GM10847 (cell line): ENCODE measurements around the gene TTF1.

Source experiments
- POLR2A ChIP-seq: IDR thresholded peaks from 2 replicates; pipeline ENCODE4 v1.6.1; 2011; ENCODE audit not compliant: insufficient read length; ENCODE audit errors: extremely low read depth

Gene TTF1, protein sequence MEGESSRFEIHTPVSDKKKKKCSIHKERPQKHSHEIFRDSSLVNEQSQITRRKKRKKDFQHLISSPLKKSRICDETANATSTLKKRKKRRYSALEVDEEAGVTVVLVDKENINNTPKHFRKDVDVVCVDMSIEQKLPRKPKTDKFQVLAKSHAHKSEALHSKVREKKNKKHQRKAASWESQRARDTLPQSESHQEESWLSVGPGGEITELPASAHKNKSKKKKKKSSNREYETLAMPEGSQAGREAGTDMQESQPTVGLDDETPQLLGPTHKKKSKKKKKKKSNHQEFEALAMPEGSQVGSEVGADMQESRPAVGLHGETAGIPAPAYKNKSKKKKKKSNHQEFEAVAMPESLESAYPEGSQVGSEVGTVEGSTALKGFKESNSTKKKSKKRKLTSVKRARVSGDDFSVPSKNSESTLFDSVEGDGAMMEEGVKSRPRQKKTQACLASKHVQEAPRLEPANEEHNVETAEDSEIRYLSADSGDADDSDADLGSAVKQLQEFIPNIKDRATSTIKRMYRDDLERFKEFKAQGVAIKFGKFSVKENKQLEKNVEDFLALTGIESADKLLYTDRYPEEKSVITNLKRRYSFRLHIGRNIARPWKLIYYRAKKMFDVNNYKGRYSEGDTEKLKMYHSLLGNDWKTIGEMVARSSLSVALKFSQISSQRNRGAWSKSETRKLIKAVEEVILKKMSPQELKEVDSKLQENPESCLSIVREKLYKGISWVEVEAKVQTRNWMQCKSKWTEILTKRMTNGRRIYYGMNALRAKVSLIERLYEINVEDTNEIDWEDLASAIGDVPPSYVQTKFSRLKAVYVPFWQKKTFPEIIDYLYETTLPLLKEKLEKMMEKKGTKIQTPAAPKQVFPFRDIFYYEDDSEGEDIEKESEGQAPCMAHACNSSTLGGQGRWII

DNA sequence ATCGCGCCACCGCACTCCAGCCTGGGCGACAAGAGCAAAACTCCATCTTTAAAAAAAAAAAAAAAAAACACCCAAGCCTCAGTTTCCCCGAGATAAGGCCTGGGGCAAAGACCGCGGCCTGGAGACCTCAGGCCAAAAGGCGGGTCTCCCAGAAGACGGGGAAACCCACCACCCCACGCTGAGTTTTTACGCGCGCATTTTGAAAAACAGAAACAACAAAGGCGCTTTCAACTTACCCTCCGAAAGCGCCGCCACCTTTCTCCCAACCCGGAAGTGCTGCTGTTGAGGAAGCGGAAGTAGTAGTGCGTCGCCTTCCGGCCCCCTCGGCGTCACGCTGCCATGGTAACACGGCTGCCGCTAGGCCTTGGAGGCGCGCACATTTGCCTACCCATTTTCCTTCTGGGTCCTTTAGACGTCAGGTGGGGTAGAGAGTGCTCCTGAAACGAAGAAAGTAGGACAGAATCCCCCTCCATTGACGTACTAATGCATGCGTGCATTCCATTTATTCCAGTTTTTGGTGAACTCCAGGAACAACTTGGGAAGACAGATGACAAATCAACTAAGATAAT lies at the start of gene TTF1:
TSS of gene TTF1 (minus strand) at position 287 of the 569 bp plus-strand sequence. CDS start 4,019 bp downstream, outside the sequence.
- no peak for TF ChIP-seq POLR2A

DNA sequence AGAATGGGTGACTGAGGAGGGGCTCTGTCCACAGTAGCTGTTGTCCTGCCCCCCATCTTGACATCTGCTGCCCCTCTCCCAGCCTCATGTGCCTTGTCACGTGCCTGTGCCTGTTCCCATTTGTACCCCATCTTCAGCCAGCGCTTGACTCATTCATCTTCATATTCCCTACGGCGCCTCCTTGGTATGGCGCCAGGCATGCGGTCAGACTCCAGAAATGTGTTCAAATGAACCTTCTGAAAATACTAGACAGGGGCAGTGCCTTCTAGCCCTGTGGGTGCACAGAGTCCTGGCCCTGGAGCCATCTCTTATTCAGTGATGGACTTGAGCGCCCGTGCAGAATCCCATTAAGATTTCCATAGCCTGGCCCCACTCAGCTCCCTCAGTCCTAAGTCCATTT lies 49.6 kb upstream of the TTF1 start:
- TF ChIP-seq POLR2A = no peak

DNA sequence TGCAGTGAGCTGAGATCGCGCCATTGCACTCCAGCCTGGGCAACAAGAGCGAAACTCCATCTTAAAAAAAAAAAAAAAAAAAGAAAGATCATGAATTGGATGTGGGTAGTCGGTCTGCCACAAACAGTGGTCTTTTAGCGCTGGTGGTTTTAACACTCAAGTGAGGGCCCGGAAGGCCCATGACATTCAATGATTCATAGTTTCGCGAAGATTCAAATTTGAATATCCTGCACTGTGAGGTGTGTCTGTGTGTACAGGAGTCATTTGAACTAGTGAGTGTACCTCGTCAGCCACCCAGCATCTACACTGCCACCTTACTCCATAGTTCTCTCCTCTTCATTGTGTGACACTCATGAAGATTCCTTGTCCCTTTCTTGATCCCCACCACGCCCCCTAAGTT lies 44.6 kb upstream of the TTF1 start:
- TF ChIP-seq POLR2A = no peak

DNA sequence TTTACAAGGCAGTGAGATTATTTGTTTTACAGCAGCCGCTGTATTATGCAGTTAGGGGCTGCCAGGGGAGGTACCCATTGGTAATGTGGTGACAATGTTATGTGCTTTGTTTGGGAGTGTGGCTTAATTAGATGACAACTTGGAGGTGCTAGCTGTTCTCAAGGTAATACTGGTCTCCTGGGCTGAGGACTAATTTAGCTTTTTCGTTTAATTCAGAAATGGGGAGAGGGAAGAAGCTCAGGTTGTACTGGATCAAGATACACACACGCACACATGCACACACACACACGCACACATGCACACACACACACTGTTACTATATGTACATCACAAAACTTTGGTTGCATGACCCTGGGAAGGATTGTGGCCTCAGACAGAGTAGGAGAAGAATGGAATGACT lies 41.3 kb upstream of the TTF1 start:
- no peak for TF ChIP-seq POLR2A

DNA sequence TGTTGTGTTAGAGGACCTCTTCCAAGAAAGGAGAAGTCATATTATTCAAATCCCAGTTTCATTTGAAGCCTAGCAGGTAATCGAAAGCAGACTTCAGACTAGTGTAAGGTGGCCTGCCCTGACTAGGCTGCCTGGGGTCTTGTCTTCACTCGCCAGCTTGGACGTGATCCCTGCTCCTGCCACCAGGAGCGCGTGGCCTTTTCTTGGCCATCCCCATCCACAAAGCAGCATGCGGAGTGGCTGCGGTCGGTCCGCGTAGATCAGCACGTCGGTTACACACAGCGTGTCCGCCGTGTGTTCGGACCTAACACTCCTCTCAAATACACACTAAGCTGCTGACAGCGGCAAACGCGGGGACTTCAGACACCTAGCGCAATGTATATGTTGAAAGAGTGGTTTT lies 40.7 kb upstream of the TTF1 start:
- no peak for TF ChIP-seq POLR2A

DNA sequence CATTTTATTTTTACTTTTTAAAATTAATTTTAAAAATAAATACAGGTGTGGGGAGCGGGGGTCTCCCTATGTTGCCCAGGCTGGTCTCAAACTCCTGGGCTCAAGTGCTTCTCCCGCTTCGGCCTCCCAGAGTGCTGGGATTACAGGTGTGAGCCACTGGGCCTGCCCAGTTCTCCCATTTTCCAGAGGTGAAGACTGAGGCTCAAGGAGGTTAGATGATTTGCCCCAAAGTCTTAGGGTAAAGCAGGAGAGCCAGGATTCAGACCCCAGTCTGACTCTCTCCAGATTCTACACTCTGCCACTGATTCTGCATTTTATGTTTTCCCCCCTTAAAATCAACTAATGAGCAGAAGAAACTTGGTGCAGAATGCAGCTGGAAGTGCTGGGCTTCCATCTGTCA lies 40.2 kb upstream of the TTF1 start:
- no peak for TF ChIP-seq POLR2A

DNA sequence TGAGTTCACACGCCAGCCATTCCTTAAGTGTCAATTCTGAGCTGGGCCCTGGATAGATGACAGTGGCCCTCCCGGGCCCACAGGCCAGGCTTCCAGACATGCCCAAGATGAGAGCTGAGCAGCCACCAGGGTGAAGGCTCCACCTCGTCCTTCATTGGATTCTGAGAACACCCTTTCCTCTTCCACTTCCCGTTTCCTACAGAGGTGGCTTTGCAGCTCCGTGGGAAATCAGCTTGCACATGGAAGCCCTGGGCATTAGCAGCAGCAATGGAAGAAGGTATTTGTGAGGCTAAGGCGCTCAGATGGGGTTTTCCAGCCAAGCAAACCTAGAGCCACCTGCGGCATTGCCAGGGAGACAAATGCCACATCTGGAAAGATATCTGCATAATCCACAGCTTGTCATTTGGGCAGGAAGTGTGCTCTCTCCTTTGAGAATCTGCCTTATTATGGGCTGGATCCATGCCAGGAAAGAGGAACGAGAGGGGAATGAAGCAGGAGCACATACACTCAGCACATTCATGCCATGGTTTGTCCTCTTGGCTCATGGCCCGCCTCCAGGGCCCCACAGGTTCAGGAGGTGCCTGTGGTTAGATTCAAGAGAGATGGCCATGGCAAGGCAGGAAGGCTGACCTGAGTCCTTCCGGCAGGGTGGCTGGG lies 37.4 kb upstream of the TTF1 start:
- no peak for TF ChIP-seq POLR2A

DNA sequence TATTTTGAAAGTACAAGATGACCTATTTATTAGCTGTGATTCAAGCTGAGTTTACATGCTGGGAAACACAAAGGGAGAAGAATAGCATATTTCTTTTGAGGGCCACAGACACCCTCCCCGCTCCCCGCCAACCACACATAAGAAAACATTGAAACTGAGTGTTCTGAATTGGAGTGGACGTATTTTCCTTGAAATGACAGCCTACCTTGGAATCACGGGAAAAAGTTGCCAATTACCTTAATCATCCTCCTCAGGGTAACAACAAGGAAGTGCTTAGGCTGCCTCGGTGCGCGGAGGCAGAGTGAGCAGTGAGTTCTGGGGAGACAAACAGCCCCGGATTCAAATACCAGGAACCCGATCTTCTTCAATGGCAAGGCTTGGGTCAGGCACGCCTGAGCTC lies 34.8 kb upstream of the TTF1 start:
- TF ChIP-seq POLR2A = no peak

DNA sequence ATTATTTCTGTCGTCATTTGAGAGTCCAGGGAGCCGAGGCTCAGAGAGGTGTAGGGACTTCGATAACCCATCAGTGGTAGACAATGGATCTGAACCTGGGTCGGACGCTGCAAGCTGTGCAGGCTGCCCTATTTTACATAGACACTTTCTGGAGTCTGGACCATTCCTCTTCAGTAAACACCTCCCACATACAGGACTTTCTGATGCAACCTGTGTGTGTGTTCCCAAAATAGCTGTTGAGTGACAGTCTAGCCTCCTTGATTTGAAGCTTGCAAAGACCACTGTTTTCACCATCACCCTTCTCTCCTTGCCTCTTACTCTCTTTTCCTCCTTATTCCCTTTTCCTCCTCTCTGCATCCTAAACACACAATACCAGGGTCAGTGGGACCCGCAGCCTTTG lies 34.1 kb upstream of the TTF1 start:
- no peak for TF ChIP-seq POLR2A

DNA sequence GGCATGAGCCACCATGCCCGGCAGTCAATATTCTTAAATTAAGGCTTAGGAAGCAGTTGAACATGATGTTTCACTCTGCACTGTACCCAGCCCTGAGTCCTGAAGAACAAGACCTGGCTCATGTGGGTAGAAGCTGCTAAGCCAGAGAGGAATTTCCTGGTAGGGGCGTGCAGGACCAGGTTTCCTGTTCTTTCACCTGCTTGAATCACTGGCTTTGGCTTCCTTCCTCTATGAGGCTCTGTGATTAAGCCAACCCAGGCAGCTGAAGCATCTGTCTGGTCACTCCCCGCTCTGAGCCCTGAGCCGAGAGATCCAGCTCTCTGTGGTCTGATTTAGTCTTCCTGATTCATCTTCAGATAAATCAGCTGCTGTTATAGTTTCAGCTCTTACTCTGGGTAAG lies 32.5 kb upstream of the TTF1 start:
- no peak for TF ChIP-seq POLR2A

DNA sequence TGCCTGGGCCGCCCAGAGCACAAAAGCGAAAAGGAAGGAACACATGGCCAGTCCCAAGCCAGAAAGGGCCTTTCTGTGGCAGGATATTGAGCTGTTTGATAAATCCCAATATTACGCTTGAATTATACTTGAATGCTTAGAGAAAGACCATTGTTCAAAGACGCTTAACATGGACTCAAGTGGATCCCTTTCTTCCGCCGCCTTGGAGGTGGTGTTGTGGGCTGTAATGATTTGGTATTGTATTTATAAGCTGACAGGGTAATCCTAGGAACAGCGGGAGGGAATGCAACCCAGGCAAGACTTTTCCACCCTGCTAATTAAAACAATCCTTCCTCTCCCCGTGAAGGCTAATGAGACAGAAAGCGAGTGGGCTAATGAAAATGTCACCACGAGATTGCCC lies 28.2 kb upstream of the TTF1 start:
- no peak for TF ChIP-seq POLR2A

DNA sequence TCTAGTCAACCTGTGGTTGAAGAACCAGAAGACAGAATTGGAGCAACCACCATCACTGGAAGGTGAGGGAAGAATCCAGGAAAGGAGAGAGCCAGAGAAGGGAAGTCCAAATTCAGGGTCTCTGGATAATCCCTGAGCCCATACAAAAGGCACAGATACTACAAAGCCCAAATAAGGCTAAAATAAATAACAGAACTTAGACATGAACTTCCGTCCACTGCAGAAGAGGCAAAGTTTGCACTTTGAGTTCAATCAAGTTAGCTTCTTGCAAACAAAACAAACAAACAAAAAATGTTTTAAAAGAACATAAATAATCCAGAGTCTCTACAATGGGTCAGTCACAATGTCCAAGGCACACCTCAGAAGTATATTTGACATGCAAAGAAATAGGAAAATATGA lies 24.4 kb upstream of the TTF1 start:
- no peak for TF ChIP-seq POLR2A

DNA sequence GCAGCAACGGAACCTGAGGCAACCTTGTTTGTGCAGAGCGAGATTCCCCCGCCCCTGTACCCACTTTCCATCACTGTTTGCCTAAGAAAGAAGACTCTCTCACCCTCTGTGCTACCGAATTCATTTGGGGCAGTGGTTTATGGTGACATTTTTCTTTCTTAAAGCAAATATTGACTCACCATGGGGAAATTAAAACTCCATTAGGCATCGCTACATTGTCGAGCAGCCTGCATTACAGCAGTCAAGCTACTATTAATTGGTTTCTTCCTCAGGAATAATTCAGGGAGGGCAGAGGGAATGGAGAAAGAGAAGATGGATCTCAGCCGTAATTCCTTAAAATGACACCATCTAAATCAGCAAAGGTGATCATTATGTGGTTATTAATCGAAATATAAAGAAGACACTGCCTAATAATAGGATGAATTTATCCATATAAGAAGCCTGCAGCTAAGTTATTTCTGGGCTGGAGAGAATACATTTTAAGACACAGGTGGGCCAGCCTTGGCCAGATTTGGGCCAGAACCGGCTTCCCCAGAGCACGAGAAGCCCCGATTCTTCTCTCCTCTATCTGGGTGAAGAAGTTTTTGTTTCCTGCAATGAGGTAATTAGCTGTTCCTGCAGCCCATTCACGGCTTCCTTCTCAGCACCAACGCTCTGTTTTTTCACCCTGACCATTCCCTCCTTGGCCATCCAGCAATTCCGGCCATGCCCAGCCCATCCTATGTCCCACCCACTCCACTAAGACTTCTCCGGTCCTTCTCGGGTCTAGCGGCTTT lies 20.2 kb upstream of the TTF1 start:
- TF ChIP-seq POLR2A = no peak

DNA sequence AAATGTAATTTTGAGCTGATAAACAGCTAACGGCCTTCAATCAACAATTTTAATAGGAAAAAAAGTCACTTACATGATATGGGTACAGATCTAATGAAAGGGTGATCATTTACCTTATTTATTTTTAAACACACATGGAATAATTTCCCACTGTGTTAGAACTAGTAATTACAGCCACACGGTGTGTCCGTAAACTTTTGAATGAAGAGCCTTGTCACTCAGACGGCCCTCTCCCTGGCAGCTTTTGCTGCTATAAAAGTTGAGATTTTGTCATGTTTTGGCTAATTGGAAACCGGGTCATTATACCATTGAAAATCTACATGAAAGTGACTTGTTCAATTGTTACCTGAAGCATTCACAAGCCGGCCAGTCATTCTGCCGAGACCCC lies 19.0 kb upstream of the TTF1 start:
- TF ChIP-seq POLR2A = no peak
